Endodermal cell (in vitro differentiated cells): Measurements from ENCODE around the gene NAV2. TPM values are rescaled to one million over a fixed set of nuclear protein-coding genes. Genes with fewer than 3 reads are reported as not detected.

Source experiments
- DNase-seq: peaks from one replicate; pipeline ENCODE4 v3.0.0-alpha.2; 2017
- H3K27ac ChIP-seq: 2 replicates; pipeline ENCODE4 v1.5.1; 2013; ENCODE audit warnings: mild to moderate bottlenecking, low read depth, low read length, moderate library complexity
- H3K27me3 ChIP-seq: 2 replicates; pipeline ENCODE4 v1.6.1; 2013; ENCODE audit warnings: mild to moderate bottlenecking, low read length, moderate library complexity; ENCODE audit not compliant: insufficient read depth, control insufficient read depth, poor library complexity, severe bottlenecking
- H3K36me3 ChIP-seq: 2 replicates; pipeline ENCODE4 v1.7.0; 2013; ENCODE audit warnings: mild to moderate bottlenecking, low read length, moderate library complexity; ENCODE audit not compliant: control insufficient read depth, insufficient read depth
- H3K4me1 ChIP-seq: one replicate; pipeline ENCODE4 v1.7.0; 2013; ENCODE audit warnings: low read length; ENCODE audit not compliant: control insufficient read depth, insufficient read depth
- H3K4me3 ChIP-seq: 2 replicates; pipeline ENCODE4 v1.5.1; 2013; ENCODE audit warnings: mild to moderate bottlenecking, low read length, moderate library complexity
- H3K9ac ChIP-seq: 2 replicates; pipeline ENCODE4 v1.6.1; 2013; ENCODE audit warnings: mild to moderate bottlenecking, low read length, moderate library complexity; ENCODE audit not compliant: poor library complexity, severe bottlenecking; ENCODE audit errors: extremely low read depth
- H3K9me3 ChIP-seq: 2 replicates; pipeline ENCODE4 v1.6.1; 2013; ENCODE audit warnings: mild to moderate bottlenecking, low read length, moderate library complexity; ENCODE audit not compliant: control insufficient read depth
- H3K27ac Mint-ChIP-seq: 2 replicates; pipeline ENCODE4 v1.8.0; 2020; ENCODE audit warnings: mixed read lengths
- H3K27me3 Mint-ChIP-seq: 2 replicates; pipeline ENCODE4 v1.8.0; 2021; ENCODE audit warnings: mild to moderate bottlenecking, mixed read lengths; ENCODE audit not compliant: insufficient read depth
- H3K36me3 Mint-ChIP-seq: 2 replicates; pipeline ENCODE4 v1.8.0; 2020; ENCODE audit warnings: low read depth, mixed read lengths
- H3K4me1 Mint-ChIP-seq: 2 replicates; pipeline ENCODE4 v1.8.0; 2020; ENCODE audit warnings: mixed read lengths
- H3K4me3 Mint-ChIP-seq: 2 replicates; pipeline ENCODE4 v1.8.0; 2020; ENCODE audit warnings: mild to moderate bottlenecking, moderate library complexity, mixed read lengths
- H3K9me3 Mint-ChIP-seq: 2 replicates; pipeline ENCODE4 v1.8.0; 2020; ENCODE audit warnings: mild to moderate bottlenecking, mixed read lengths
- WGBS, 2 experiments: methylation state at CpG; one replicate each; pipeline versions ENCODE4 v1.1.5 to v1.1.7; 2013; ENCODE audit warnings: missing lambda C conversion rate in 2 of 2, mixed read lengths in 1 of 2; ENCODE audit not compliant: insufficient coverage in 1 of 2, insufficient read length in 1 of 2; 5-methylcytosine and 5-hydroxymethylcytosine counted together
- total RNA-seq, 2 donors: library from RNA; stranded (reverse); fragmentation: NEBNext Ultra II Directional in 1 of 2; extraction: Animal tissue kit (Norgen Biotek cat#: 25700) in 1 of 2; gene quantifications; 2 replicates in 1 of 2; 3 replicates in 1 of 2; pipeline ENCODE4 v1.2.1, GENCODE V29; 2021
- TF ChIP-seq, protein P1 (sequence below): fragments of 200-600 bp; sonication (generic); conservative IDR thresholded peaks from 2 replicates; pipeline ENCODE4 v1.5.0; 2021; ENCODE audit warnings: antibody characterized with exemption, mild to moderate bottlenecking

Gene NAV2
- total RNA-seq, 2 donors from 2014 or later = 37.1 to 42.4 TPM

DNA sequence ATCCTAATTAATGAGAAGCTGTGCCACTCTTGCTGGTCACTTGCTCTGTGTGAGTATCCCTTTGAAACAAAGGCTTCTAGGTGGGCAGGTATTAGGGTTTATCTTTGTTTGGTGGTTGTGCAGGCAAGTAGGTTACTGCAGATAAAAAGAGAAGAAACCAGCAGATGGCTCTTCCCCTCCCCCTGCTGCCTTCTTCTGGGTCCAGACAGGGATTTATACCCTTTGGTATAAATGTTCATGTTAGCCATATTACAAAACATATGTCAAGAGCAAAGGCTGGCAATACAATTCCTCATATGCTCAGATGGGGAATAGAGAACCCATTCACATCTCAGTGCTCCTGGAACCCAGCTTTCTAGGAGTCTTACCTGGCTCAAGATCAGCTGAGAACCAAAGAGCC is 109.9 kb downstream of the NAV2 start:
- H3K36me3 Mint-ChIP-seq = no peaks in the 10 kb centered on the region
- H3K4me1 ChIP-seq = no peaks in the 10 kb centered on the region
- H3K27me3 Mint-ChIP-seq = no peaks in the 10 kb centered on the region
- H3K4me3 Mint-ChIP-seq = no peak overlapping the region
- H3K9me3 ChIP-seq = no peaks in the 10 kb centered on the region
- H3K9me3 Mint-ChIP-seq = peaks cover 2% of the 10 kb centered on the region
- H3K27me3 ChIP-seq = no peaks in the 10 kb centered on the region
- H3K36me3 ChIP-seq = no peaks in the 10 kb centered on the region
- no peak overlapping the region for H3K9ac ChIP-seq
- DNase-seq = no peak
- H3K27ac ChIP-seq = no peak overlapping the region
- TF ChIP-seq, protein P1, sequence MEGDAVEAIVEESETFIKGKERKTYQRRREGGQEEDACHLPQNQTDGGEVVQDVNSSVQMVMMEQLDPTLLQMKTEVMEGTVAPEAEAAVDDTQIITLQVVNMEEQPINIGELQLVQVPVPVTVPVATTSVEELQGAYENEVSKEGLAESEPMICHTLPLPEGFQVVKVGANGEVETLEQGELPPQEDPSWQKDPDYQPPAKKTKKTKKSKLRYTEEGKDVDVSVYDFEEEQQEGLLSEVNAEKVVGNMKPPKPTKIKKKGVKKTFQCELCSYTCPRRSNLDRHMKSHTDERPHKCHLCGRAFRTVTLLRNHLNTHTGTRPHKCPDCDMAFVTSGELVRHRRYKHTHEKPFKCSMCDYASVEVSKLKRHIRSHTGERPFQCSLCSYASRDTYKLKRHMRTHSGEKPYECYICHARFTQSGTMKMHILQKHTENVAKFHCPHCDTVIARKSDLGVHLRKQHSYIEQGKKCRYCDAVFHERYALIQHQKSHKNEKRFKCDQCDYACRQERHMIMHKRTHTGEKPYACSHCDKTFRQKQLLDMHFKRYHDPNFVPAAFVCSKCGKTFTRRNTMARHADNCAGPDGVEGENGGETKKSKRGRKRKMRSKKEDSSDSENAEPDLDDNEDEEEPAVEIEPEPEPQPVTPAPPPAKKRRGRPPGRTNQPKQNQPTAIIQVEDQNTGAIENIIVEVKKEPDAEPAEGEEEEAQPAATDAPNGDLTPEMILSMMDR = no peak
- H3K27ac Mint-ChIP-seq = no peak overlapping the region
- H3K4me1 Mint-ChIP-seq = peaks cover 25% of the 10 kb centered on the region
- H3K4me3 ChIP-seq = no peak overlapping the region

DNA sequence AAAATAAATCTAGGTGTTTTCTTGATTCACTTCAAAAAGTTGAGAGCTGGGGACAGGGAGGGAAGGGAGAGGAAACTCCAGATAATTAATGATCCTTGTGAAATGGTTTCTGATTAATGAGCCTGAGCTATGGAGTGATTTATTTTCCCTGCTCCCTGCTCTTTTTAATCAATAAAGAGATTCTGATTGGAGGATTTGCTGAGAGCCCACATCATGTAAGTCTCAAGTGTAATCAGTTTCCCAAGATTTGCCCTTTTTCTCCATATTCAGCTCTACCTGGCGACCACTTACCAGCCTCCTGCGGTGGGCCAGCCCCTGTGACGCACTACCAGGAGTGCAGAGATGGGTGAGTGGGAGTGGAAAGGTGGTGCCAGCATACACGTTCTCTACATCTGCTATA is 114.0 kb downstream of the NAV2 start:
- H3K9me3 ChIP-seq = no peaks in the 10 kb centered on the region
- H3K36me3 ChIP-seq = no peaks in the 10 kb centered on the region
- H3K9ac ChIP-seq = no peak overlapping the region
- H3K27ac Mint-ChIP-seq = peak overlapping the region; percentile 62
- H3K4me1 ChIP-seq = no peaks in the 10 kb centered on the region
- H3K27me3 Mint-ChIP-seq = no peaks in the 10 kb centered on the region
- H3K4me3 Mint-ChIP-seq = no peak overlapping the region
- no peak overlapping the region for H3K27ac ChIP-seq
- TF ChIP-seq, protein P1 = no peak
- DNase-seq = no peak
- WGBS, 2 experiments = 94% methylated on average over 4 of the region's 4 CpGs; no CpG with 5 or more reads in 1 of the 2 experiments
- H3K36me3 Mint-ChIP-seq = no peaks in the 10 kb centered on the region
- no peak overlapping the region for H3K4me3 ChIP-seq
- no peaks in the 10 kb centered on the region for H3K9me3 Mint-ChIP-seq
- no peaks in the 10 kb centered on the region for H3K27me3 ChIP-seq
- H3K4me1 Mint-ChIP-seq = peaks cover 16% of the 10 kb centered on the region

GRCh38 chr11:19827399-19828135 is 114.9 kb downstream of the NAV2 start:
- DNase-seq = peak; percentile 79
- no peaks in the 10 kb centered on the region for H3K36me3 ChIP-seq
- H3K4me1 ChIP-seq = no peaks in the 10 kb centered on the region
- H3K27ac Mint-ChIP-seq = peak overlapping the region; percentile 62
- no peak overlapping the region for H3K4me3 ChIP-seq
- H3K27ac ChIP-seq = no peak overlapping the region
- H3K9me3 Mint-ChIP-seq = no peaks in the 10 kb centered on the region
- WGBS, 2 experiments = 68 to 70% methylated on average over 8 to 12 of the region's 12 CpGs
- H3K9ac ChIP-seq = no peak overlapping the region
- H3K4me3 Mint-ChIP-seq = no peak overlapping the region
- H3K9me3 ChIP-seq = no peaks in the 10 kb centered on the region
- H3K27me3 Mint-ChIP-seq = no peaks in the 10 kb centered on the region
- TF ChIP-seq, protein P1 = no peak
- no peaks in the 10 kb centered on the region for H3K27me3 ChIP-seq
- no peaks in the 10 kb centered on the region for H3K36me3 Mint-ChIP-seq
- H3K4me1 Mint-ChIP-seq = peaks cover 10% of the 10 kb centered on the region
